Coronary artery (tissue), 2 donors: ENCODE data around the gene TTC28.

Experiments used
- DNase-seq: peaks from one replicate; pipeline ENCODE4 v3.0.0-alpha.2; 2017; ENCODE audit warnings: low spot score
- H3K27ac ChIP-seq, 2 donors: fragments of 200-600 bp; sonication (generic); one replicate each; pipeline ENCODE4 v1.5.1; 2016 to 2019
- H3K4me3 ChIP-seq: fragments of 200-600 bp; sonication (generic); 2 replicates; pipeline ENCODE4 v1.5.1; 2016; ENCODE audit warnings: mild to moderate bottlenecking, moderate library complexity
- TF ChIP-seq, protein P1 (sequence below): fragments of 200-600 bp; sonication (generic); IDR thresholded peaks from one replicate; pipeline ENCODE4 v1.5.1; 2019; ENCODE audit warnings: antibody characterized with exemption

Gene TTC28

DNA sequence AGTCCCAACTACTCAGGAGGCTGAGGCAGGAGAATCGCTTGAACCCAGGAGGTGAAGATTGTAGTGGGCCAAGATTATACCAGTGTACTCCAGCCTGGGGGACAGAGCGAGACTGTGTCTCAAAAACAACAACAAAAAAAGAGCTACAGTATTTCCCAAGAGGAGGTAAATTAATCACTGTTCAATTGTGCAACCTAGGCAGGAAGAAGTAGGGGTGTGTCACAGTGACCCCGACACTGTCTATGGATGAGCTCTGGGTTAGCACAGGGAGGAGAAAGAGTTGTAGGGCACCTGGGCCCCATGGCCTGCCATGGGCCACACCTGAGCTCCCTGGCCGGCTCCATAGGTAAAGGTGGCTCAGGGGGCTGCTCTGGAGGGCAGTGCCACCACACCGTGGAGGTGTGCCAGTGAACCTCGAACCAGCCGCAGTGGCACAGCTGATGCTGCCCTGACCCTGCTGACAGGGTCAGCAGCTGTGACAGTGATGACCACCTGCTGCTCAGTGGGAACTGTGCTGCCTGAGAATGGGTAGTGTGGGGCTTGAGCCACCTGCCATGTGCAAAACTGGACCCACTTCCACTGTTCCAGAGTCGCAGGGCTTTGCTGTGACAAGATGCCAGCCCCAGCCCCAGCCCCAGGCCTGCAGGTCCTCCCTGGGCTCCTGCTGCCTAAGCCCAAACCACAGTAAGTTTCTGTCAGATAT lies 676.6 kb downstream of the TTC28 start:
- Histone ChIP-seq H3K4me3 (no peak overlapping the region), H3K27ac (no peak overlapping the region)
- DNase-seq = no peak
- TF ChIP-seq, protein P1, sequence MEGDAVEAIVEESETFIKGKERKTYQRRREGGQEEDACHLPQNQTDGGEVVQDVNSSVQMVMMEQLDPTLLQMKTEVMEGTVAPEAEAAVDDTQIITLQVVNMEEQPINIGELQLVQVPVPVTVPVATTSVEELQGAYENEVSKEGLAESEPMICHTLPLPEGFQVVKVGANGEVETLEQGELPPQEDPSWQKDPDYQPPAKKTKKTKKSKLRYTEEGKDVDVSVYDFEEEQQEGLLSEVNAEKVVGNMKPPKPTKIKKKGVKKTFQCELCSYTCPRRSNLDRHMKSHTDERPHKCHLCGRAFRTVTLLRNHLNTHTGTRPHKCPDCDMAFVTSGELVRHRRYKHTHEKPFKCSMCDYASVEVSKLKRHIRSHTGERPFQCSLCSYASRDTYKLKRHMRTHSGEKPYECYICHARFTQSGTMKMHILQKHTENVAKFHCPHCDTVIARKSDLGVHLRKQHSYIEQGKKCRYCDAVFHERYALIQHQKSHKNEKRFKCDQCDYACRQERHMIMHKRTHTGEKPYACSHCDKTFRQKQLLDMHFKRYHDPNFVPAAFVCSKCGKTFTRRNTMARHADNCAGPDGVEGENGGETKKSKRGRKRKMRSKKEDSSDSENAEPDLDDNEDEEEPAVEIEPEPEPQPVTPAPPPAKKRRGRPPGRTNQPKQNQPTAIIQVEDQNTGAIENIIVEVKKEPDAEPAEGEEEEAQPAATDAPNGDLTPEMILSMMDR = no peak

GRCh38 chr22:28002181-28002700 lies 677.4 kb downstream of the TTC28 start:
- TF ChIP-seq, protein P1 = no peak
- Histone ChIP-seq H3K4me3 (no peak overlapping the region), H3K27ac (no peak overlapping the region)
- DNase-seq = no peak

GRCh38 chr22:28001171-28001835 lies 678.3 kb downstream of the TTC28 start:
- H3K27ac ChIP-seq = no peak overlapping the region
- DNase-seq = no peak
- TF ChIP-seq, protein P1 = no peak
- no peak overlapping the region for H3K4me3 ChIP-seq

DNA sequence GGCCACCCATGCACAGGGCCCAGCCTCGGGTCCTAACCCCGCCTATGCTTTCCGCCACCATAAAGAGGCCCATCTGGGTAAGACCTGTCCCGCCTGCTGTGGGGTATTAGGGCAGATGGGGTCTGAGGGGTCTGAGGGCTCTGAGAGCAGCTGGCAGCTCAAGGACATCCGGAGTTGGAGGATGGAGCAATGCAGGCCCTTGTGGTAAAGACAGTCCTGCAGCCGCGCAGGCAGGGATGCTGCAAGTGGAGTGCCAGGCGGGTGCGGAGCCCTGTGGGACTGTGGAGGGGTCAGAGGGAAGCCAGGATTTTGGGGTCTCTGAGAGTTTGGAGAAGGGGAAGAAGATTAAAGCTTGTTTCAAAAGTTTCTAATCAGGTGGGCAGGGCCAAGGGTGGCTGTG lies 679.3 kb downstream of the TTC28 start:
- Histone ChIP-seq H3K27ac (no peak overlapping the region), H3K4me3 (no peak overlapping the region)
- DNase-seq = no peak
- TF ChIP-seq, protein P1 = no peak

DNA sequence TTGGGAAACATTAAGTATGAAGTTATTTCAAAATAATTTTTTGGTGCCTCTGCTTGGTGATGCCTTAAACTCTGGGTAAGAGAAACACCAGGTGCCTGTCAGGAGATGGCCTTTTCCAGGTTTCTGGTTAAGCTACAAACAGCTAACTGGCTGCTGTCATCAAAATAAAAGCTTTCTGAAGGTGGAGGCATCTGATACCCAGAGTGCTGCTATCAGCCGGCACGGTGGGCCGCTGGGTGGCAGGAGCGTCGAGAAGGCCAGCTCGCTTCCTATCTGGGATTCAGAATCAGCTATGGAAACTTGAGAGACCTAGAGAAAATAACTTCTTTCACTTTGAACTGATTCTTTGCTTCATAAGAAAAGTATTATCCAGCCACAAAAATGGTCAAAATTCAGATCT lies 679.8 kb downstream of the TTC28 start:
- DNase-seq = no peak
- TF ChIP-seq, protein P1 = no peak
- no peak overlapping the region for H3K4me3 ChIP-seq
- no peak overlapping the region for H3K27ac ChIP-seq

GRCh38 chr22:27998511-27999410 lies 680.9 kb downstream of the TTC28 start:
- no peak overlapping the region for H3K27ac ChIP-seq
- TF ChIP-seq, protein P1 = no peak
- no peak for DNase-seq
- no peak overlapping the region for H3K4me3 ChIP-seq
